IgD-negative memory B cell (primary cell): ENCODE measurements around the gene CSAD. TPM values are rescaled to one million over a fixed set of nuclear protein-coding genes. Genes with fewer than 3 reads are reported as not detected.
"Not testable (repeated sequence)": the region's sequence is repeated elsewhere in the genome, so short reads cannot be mapped to it uniquely, and the experiment has no call there.

Experiments
- H3K27ac Mint-ChIP-seq, 3 donors: one replicate each; pipeline ENCODE4 v1.8.0; 2020 to 2022; ENCODE audit warnings: mild to moderate bottlenecking in 3 of 3, mixed read lengths in 3 of 3, moderate library complexity in 1 of 3
- H3K27me3 Mint-ChIP-seq: one replicate; pipeline ENCODE4 v1.8.0; 2021; ENCODE audit warnings: mixed read lengths
- H3K36me3 Mint-ChIP-seq: one replicate; pipeline ENCODE4 v1.8.0; 2020; ENCODE audit warnings: mild to moderate bottlenecking, mixed read lengths
- H3K4me1 Mint-ChIP-seq, 3 donors: one replicate each; pipeline ENCODE4 v1.8.0; 2020 to 2022; ENCODE audit warnings: mixed read lengths in 3 of 3, mild to moderate bottlenecking in 1 of 3
- H3K4me3 Mint-ChIP-seq, 4 donors: one replicate each; pipeline ENCODE4 v1.8.0; 2020 to 2022; ENCODE audit warnings: mild to moderate bottlenecking in 4 of 4, mixed read lengths in 4 of 4, moderate library complexity in 3 of 4
- H3K9me3 Mint-ChIP-seq, 3 donors: one replicate each; pipeline ENCODE4 v1.8.0; 2020 to 2021; ENCODE audit warnings: mixed read lengths in 3 of 3, mild to moderate bottlenecking in 1 of 3
- polyA plus RNA-seq: library from polyadenylated mRNA; unstranded; fragments of 300-500 nt; fragmentation: Illumina TruSeq; gene quantifications from one replicate; pipeline ENCODE4 v1.2.3, GENCODE V29; 2021

CSAD gene
- polyA plus RNA-seq, 1 donor from 2014 or later, result 0.58 TPM

- Mint-ChIP-seq H3K36me3 (peaks cover 1% of the 10 kb centered on the region), H3K9me3 (no peaks in the 10 kb centered on the region), H3K27me3 (no peaks in the 10 kb centered on the region), H3K4me1 (peaks cover 35 to 46% (median 36%) of the 10 kb centered on the region in 3 donors), H3K27ac (no peak overlapping the region), H3K4me3 (peak overlapping the region in 2 of 4 donors; percentile 65 to 68)
Measured at GRCh38 chr12:53211476-53212381, 31.0 kb upstream of the CSAD start.

- no peak overlapping the region for H3K4me3 Mint-ChIP-seq
- peaks cover 3% of the 10 kb centered on the region for H3K36me3 Mint-ChIP-seq
- no peaks in the 10 kb centered on the region for H3K27me3 Mint-ChIP-seq
Measured at GRCh38 chr12:53210843-53211242, 30.1 kb upstream of the CSAD start.

DNA sequence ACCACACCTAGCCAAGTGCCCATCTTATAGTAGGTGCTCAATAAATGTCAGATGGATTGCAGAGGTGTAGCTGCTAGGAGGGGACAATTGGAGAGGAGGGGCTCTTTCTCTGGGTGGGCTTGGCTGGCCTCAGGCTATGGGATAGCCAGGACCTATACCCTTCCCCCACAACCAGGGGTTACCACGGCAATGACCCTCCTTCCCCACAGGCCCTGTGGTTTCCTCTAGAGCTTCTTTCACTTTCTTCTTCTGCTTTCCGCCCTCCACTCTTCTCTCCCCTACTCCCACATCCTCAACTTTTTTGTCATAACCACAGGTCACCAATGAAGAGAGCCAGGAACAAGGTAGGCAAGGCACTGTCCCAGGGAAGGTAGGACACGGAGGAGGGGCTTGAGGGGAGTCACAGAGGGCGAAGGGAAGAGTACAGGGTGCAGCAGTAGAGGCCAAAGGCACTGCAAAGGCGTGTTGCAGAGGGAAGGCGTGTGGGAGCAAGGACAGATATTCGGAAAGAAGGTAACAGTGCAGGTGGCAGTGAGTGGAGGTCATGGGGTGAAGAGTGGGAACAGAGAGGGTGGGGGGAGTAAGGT, 28.2 kb upstream of the CSAD start:
- H3K27ac Mint-ChIP-seq, result peak overlapping the region; percentile 39 to 93 (median 91)
- no peaks in the 10 kb centered on the region for H3K27me3 Mint-ChIP-seq
- H3K36me3 Mint-ChIP-seq, result peaks cover 6% of the 10 kb centered on the region
- peak overlapping the region; percentile 47 to 97 (median 93) for H3K4me3 Mint-ChIP-seq
- peaks cover 31 to 45% (median 35%) of the 10 kb centered on the region in 3 donors for H3K4me1 Mint-ChIP-seq
- no peaks in the 10 kb centered on the region for H3K9me3 Mint-ChIP-seq

More at GRCh38 chr12:53210843-53211242, 30.1 kb upstream of the CSAD start:
- Mint-ChIP-seq H3K4me1 (peaks cover 30 to 41% (median 31%) of the 10 kb centered on the region in 3 donors), H3K27ac (no peak overlapping the region), H3K9me3 (no peaks in the 10 kb centered on the region)

DNA sequence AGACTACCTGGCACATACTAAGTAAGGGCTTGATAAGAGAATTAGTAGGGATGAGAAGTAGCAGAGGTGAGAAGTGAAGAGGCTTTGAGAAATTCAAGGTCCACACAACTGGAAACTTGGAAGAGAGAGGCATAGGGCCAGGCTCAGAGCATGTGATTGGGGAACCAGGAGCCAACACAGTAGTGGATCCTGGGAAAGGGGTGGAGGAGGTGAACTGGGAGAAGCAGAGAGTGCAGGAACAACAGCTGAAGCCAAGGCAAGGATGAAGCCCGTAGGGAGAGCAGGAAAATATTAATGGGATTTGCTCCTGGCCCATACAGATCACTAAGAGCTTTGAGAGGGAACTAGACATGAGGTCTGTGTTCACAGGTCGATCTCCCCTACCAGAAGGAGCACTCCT, 27.7 kb upstream of the CSAD start:
- no peaks in the 10 kb centered on the region for H3K27me3 Mint-ChIP-seq
- no peaks in the 10 kb centered on the region for H3K9me3 Mint-ChIP-seq
- H3K36me3 Mint-ChIP-seq, result peaks cover 8% of the 10 kb centered on the region
- H3K4me3 Mint-ChIP-seq, result peak overlapping the region; percentile 47 to 97 (median 93)
- H3K27ac Mint-ChIP-seq, result peak overlapping the region; percentile 39 to 93 (median 91)
- peaks cover 26 to 46% (median 37%) of the 10 kb centered on the region in 3 donors for H3K4me1 Mint-ChIP-seq

DNA sequence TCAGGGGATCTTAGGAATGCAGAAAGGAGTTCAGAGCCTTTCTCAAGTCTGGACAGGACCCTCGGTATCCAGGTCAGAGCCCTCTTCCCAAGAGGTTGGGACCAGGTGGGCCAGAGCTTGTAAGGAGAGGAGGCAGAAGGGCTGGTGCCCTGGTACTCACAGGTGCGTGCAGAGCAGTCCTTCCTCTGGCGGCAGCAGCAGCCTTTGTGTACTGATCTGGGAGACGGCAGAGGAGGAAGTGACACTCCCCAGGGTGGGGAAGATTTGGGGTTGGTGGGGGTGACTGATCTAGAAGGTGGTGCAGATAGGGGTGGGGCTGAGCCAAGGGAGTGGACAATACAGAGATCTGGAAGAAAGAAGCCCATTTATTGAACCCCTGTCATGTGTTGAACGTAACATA, 26.3 kb upstream of the CSAD start, which contains the start of gene ITGB7:
Gene ITGB7 (minus strand): TSS at position 210 of the 400 bp plus-strand sequence. CDS start 6,808 bp downstream, outside the sequence.
- Mint-ChIP-seq H3K9me3 (no peaks in the 10 kb centered on the region), H3K27ac (peak within 1 kb of the TSS; percentile 59 to 93 (median 91)), H3K4me3 (peak within 1 kb of the TSS; percentile 79 to 94 (median 92)), H3K27me3 (no peaks in the 10 kb centered on the region), H3K36me3 (peaks cover 8% of the 10 kb centered on the region), H3K4me1 (peaks cover 27 to 47% (median 41%) of the 10 kb centered on the region in 3 donors)

- Mint-ChIP-seq H3K27ac (peak overlapping the region; percentile 59 to 84 (median 83)), H3K9me3 (no peaks in the 10 kb centered on the region), H3K4me3 (peak overlapping the region; percentile 79 to 94 (median 89)), H3K27me3 (no peaks in the 10 kb centered on the region), H3K4me1 (peaks cover 33 to 51% (median 49%) of the 10 kb centered on the region in 3 donors), H3K36me3 (peaks cover 12% of the 10 kb centered on the region)
Measured at GRCh38 chr12:53205747-53206419, 25.2 kb upstream of the CSAD start.

DNA sequence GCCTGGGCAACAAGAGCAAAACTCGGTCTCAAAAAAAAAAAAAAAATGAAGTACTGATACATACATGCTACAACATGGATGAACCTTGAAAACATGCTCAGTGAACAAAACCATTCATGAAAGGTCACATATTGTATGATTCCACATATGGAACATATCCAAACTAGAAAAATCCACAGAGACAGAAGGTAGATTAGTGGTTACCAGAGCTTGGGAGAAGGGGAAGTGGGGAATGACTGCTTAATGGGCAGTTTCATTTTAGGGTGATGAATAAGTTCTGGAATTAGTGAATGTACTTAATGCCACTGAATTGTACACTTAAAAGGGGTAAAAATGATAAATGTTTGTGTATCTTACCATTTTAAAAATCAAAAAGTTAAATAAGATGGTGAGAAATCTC, 23.6 kb upstream of the CSAD start:
- Mint-ChIP-seq H3K27ac (no peak overlapping the region), H3K27me3 (peaks cover 2% of the 10 kb centered on the region), H3K9me3 (no peaks in the 10 kb centered on the region), H3K36me3 (peaks cover 13% of the 10 kb centered on the region), H3K4me3 (peak overlapping the region; percentile 60 to 94 (median 85)), H3K4me1 (peaks cover 46 to 62% (median 59%) of the 10 kb centered on the region in 3 donors)

DNA sequence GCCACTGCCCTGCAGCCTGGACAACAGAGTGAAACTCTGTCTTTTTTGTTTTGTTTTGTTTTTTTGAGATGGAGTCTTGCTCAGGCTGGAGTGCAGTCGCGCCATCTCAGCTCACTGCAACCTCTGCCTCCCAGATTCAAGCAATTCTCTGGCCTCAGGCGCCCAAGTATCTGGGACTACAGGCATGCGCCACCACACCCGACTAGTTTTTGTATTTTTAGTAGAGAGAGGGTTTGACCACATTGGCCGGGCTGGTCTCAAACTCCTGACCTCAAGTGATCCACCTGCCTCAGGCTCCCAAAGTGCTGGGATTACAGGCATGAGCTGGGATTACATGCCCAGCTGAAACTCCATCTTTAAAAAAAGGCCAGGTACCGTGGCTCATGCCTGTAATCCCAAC, 21.6 kb upstream of the CSAD start:
- H3K9me3 Mint-ChIP-seq, H3K27me3 Mint-ChIP-seq: not testable (repeated sequence)
- H3K4me3 Mint-ChIP-seq, result peak overlapping the region in 1 of 4 donors; percentile 89
- peak overlapping the region in 1 of 3 donors; percentile 53 for H3K27ac Mint-ChIP-seq
- H3K36me3 Mint-ChIP-seq, result peaks cover 16% of the 10 kb centered on the region
- H3K4me1 Mint-ChIP-seq, result peaks cover 43 to 60% (median 59%) of the 10 kb centered on the region in 3 donors

DNA sequence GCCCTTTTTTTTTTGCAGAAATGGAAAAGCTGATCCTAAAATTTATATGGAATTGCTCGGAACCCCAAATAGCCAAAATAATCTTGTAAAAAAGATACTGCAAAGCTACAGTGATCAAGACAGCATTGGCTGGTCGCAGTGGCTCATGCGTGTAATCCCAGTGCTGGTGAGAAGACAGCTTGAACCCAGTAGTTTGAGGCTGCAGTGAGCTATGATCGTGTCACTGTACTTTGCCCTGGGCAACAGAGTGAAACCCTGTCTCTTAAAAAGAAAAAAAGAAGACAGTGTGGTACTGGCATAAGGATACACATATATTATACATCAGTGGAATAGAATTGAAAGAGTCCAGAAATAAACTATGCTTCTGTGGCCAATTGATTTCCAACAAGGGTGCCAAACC, 20.9 kb upstream of the CSAD start:
- Mint-ChIP-seq H3K4me3 (peak overlapping the region in 3 of 4 donors; percentile 49 to 85 (median 69)), H3K27ac (peak overlapping the region in 2 of 3 donors; percentile 53 to 90)

GRCh38 chr12:53201177-53201541, 20.4 kb upstream of the CSAD start:
- Mint-ChIP-seq H3K9me3 (no peaks in the 10 kb centered on the region), H3K4me1 (peaks cover 37 to 57% (median 56%) of the 10 kb centered on the region in 3 donors), H3K4me3 (peak overlapping the region; percentile 73 to 91 (median 84)), H3K36me3 (peaks cover 21% of the 10 kb centered on the region), H3K27me3 (peaks cover 2% of the 10 kb centered on the region), H3K27ac (peak overlapping the region; percentile 53 to 96 (median 90))

More for the DNA sequence above, 20.9 kb upstream of the CSAD start:
- H3K36me3 Mint-ChIP-seq, result peaks cover 19% of the 10 kb centered on the region
- peaks cover 38 to 58% (median 56%) of the 10 kb centered on the region in 3 donors for H3K4me1 Mint-ChIP-seq
- peaks cover 2% of the 10 kb centered on the region for H3K27me3 Mint-ChIP-seq
- no peaks in the 10 kb centered on the region for H3K9me3 Mint-ChIP-seq

DNA sequence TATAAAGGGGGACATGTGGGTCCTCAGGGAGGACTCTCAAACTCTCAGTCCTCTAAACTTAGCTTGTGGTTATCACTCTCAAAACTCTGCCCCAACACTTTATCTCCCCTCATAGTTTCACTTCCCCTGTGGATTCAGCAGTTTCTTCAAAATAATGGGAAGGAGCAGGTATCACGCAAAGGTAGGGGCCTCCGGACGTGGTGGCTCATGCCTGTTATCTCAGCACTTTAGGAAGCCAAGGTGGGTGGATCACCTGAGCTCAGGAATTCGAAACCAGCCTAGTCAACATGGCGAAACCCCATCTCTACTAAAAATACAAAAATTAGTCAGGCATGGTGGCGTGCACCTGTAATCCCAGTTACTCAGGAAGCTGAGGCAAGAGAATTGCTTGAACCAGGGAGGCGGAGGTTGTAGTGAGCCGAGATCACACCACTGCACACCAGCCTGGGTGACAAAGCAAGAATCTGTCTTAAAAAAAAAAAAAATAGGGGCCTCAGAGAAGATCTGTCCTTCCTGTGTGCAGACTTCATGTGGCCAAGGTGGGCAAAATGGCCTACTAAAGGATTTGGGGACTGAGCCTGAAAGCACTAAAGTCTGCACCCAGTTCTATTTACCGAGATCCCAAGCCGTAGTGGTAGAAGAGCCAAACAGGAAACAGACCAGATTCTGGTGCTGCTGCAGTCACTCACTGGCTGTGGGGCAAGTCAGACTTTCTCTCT, 19.9 kb upstream of the CSAD start:
- Mint-ChIP-seq H3K27me3 (peaks cover 2% of the 10 kb centered on the region), H3K4me1 (peaks cover 33 to 55% (median 51%) of the 10 kb centered on the region in 3 donors), H3K9me3 (no peaks in the 10 kb centered on the region), H3K36me3 (peaks cover 19% of the 10 kb centered on the region), H3K4me3 (peak overlapping the region; percentile 73 to 91 (median 84)), H3K27ac (peak overlapping the region; percentile 53 to 96 (median 90))

DNA sequence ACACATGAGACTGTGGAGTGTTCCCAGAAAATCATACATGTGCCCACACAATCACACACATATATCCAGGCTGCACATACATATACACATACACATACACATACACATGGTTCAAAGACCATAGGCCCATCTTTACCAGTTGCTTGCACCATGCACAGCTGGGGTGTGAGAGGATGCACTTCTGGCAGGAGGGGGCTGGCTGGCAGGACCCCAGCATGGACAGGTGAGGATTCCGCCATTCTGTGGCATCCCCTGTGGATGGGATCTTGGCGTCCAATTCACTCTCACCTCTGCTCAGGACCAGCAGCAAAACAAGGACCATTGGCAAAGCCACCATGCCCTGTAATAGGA, 19.4 kb upstream of the CSAD start:
- peak overlapping the region; percentile 73 to 91 (median 84) for H3K4me3 Mint-ChIP-seq
- H3K27me3 Mint-ChIP-seq, result peaks cover 2% of the 10 kb centered on the region
- H3K36me3 Mint-ChIP-seq, result peaks cover 17% of the 10 kb centered on the region
- H3K9me3 Mint-ChIP-seq, result no peaks in the 10 kb centered on the region
- peak overlapping the region; percentile 53 to 96 (median 90) for H3K27ac Mint-ChIP-seq
- H3K4me1 Mint-ChIP-seq, result peaks cover 33 to 52% (median 47%) of the 10 kb centered on the region in 3 donors

DNA sequence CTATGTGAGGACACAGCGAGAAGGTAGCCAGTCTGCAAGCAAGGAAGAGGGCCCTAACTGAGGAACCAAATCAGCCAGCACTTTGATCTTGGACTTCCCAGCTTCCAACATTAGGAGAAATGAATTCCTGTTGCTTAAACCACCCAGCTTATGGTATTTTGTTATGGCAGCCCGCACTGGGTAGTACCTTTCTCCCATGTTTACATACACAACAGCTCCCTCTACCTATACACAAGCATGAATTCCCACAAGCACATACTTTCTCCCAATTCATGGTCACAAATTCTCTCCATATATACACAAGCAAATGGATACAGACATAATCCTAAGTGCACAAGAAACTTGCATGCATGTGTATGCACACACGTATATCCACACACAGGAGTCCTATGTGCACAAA, 19.0 kb upstream of the CSAD start:
- Mint-ChIP-seq H3K27me3 (peaks cover 2% of the 10 kb centered on the region), H3K4me1 (peaks cover 33 to 52% (median 46%) of the 10 kb centered on the region in 3 donors), H3K4me3 (peak overlapping the region; percentile 73 to 91 (median 84)), H3K36me3 (peaks cover 16% of the 10 kb centered on the region), H3K27ac (peak overlapping the region; percentile 53 to 96 (median 90)), H3K9me3 (no peaks in the 10 kb centered on the region)

DNA sequence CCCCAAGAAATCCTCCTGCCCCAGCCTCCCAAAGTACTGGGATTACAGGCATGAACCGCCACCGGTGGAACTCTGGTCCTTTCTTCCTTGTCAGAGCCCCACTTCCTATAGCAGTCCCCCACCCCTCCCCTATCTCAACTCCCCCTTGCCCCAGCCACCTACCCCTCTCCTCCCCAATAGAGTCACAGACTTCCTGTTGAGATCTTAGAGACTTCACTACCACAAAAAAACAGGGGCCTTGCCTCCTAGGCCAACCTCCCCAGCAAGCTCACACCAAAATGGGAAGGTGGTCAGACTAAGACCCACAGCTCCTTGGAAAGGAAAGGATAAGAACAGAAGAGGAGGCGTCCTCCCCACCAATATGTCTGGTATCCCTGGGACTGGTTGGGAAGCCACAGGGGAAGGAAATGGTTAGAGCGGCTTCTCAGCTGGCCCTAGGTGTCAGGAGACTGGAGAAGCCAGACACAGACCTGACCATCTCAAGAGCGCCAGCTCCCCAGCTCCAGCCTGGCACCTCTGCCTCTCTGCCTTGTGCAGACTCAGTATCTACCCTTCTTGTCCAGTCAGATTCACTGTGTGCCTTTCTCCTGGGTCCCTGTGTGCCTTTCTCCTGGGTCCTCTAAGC, 17.9 kb upstream of the CSAD start:
- H3K9me3 Mint-ChIP-seq, result no peaks in the 10 kb centered on the region
- peaks cover 15% of the 10 kb centered on the region for H3K36me3 Mint-ChIP-seq
- peak overlapping the region; percentile 36 to 91 (median 41) for H3K27ac Mint-ChIP-seq
- peaks cover 33 to 47% (median 40%) of the 10 kb centered on the region in 3 donors for H3K4me1 Mint-ChIP-seq
- H3K27me3 Mint-ChIP-seq, result peaks cover 2% of the 10 kb centered on the region
- peak overlapping the region in 3 of 4 donors; percentile 39 to 90 (median 77) for H3K4me3 Mint-ChIP-seq
